ENCODE measurements around the gene PRKN.

The PRKN gene

DNA sequence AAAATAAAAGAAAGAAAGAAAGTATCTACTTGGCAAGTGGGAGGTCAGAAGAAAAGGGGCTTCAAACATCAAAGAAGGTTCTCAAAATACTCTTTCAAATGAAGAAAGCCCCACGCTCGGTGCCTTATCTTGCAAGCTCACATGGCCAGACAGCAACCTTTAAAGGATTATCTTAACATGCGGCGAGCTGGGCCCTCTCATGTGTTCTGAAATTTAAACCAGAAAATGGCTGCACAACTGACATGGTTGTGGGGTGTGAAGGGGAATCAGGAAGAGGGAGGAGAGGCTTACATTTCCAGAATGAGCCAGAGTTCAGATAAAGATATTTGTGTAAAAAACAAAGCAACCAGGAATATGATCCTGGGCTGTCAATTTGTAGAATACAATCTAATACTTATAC, 363.1 kb downstream of the PRKN start:
- no peak for DNase-seq

DNA sequence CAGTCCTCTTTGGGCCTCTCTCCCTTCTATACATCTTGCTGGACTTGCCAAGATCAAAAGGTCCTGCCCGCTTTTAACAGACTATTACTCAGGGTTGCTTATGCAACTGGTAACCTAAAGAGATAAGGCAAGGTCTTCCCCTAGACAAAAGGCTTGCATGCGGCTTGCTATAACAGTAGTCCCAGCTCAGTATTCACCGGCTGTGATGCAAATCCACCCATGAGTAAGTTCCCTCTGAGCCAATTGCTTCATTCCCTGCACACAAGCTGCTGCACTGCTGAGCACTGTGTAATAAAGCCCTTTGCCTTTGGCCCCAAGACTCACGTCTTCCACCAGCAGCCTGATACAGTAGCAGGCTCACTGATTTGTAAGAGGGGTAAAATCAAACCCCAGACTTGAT, 363.8 kb downstream of the PRKN start:
- DNase-seq, result no peak

DNA sequence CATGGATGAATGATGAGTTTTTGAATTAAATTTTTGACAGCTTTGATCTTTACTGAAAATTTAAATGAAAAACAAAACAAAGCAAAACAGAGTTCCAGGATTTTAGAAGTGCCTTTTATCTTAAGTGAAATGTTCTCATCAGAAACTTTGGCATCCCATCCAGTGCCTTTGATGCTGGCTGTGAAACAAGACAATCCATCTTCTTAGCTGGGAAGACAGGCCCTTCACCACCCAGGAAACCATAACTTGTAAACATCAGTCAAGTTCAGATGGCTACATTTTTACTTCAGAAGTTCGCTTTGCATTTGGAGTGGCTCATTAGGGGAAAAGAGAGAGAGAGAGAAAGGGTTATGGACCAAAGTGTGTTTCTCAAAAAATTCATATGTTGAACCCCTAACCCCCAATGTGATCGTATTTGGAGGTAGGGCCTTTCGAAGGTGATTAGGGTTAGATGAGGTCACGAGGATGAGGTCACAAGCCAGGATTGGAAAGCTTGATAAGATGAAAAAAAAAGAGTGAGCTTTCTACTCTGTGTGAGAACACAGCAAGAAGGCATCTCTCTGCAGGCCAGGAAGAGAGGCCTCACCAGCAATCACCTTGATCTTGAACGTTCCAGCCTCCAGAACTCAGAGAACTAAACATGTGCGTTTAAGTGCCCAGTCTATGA, 366.5 kb downstream of the PRKN start:
- no peak for DNase-seq

DNA sequence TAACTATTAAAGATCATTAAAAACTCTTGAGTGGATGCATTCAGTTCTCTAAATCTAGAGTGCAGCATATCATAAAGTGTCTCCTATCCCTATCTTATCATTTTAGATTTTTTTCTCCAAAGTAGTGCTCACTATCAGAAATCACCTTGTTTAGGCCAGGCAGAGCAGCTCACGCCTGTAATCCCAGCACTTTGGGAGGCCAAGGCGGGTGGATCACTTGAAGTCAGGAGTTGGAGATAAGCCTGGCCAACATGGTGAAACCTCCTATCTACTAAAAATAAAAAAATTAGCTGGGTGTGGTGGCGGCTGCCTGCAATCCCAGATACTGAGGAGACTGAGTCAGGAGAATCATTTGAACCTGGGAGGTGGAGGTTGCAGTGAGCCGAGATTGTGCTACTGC, 368.9 kb downstream of the PRKN start:
- DNase-seq, result no peak

DNA sequence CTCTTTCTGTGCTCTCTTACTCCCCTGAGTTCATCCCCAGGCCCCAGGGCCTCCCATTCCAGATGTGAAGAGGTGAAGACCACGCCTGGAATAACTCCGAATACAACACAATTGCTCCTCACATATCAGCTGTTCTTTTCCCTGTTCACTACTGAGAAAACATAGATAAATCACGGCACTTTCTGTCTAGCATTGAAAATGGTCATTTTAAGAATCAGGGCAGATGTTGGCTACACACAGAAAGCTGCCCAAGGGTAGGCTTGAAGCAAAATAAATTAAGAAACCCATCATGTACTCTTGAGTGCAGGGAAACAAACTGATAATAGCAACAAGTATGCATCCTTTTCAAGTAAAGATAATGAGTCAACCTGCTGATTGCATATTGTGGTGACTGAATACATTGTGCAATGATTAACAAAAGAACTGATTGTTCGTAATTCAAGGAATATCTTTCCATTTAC, 382.5 kb downstream of the PRKN start:
- no peak for DNase-seq

DNA sequence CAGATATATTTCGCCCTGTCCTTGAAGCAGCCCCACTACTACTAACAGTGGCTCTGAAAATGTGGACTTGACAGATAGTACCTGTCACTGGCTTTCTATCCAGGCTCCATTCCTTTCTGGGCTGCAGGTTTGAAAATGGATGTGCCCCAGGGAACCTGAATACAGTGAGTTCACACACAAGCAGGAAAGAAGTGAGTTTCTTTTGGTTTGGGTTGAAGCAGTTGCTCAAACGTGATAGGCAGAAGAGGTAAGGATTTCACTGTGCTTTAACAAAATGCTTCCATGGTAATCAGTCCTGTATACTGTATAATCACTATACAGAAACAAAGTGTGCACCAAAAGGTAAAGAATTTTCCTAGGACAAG, 382.9 kb downstream of the PRKN start:
- DNase-seq, result no peak

DNA sequence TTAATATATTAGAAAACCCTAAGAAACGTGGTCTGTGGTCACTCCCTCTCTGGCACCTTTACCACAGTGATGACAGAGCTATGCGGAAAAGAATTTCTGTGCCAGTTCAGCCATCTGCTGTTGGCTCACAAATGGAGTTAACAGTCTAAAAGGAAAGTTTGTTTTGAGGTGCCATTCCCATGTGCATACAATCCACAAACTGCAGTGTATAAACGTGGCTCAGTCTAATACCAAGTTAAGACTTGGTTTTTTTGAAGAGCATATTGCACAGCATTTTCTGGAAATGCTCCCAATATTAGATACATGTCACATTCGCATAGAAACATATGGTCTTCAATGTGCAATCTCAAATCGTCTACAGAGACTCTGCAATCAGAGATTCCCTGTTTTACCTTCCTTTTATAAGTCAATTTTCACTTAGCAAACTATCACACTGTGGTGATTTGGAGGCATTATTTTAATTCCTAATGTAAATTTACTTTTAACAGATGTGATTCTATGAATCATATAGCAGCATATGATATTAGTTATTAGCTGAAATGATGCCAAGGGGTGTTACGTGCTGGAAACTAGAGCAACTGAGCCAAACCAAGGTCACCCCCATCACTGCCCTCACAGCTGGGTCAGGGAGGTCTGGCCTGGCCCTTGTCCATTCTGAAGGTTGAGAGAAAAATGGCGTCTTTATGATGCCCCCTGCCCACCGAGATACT, 383.5 kb downstream of the PRKN start:
- DNase-seq, result peak; percentile 50

DNA sequence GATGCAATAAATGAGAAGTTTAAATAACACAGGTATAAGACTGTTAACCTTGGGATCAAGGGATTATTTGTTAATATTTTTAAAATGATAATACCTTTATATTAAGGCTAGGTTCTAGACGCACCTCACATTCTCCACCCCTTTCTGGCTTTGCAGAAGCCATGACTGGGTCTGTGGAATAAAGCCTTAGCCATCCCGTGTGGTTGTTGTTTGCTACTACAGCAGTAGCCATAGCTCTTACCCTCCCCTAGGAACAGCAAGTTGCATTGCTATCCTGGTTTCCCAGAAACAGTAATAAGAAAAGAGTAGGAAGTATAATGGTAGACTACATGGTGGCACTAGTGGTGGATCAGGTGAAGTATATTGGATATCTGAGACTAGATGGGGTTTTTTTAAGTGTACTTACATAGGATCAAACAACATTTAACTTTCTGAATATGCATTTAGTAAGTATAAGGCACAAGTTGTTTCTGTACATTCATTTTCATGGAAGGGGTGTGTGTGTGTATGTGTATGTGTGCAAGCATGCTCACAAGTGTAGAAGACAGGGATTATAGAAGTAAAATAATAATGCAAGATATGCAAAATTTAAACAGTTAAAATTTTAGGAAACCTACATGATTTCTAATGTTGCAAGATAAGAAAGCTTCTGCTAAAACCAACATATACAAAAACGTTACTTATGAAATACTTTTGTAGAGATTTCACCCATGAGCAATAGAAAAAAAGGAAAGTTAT, 384.2 kb downstream of the PRKN start:
- no peak for DNase-seq

DNA sequence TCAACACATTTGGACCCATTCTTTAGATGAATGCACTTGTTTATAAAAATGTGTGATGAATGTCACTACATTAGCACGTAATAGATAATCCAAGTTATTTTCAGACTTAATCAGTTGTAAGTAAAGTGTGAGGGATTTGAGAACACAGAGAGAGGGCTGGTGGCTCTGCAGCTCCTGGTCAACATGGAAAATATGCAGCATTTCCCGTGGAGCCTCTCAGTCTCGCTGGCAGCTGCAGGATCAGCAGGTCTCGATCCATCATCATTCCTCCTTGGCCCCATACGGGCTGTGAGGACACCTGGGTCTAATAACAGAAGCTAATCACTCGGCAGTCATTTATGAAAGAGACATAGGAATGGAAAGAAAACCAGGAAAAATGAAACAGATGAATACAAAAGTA, 390.2 kb downstream of the PRKN start:
- DNase-seq, result no peak

DNA sequence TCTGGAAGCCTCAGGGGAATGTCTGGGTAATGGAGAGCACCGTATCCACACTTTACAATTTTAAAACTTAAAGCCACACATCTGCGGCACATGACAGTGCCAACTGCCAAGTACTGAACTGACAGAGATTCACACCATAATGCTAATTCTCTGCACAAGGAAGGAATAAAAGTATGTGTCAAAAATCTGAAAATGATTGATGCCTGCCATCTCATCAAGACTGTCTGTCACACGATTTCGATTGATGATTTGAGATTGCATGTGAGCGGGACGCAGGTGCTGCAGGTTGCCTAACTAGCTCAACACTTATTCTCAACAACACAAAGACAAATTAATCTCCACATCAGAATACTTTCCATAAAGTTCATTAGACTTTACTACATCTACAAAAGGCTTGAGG, 391.2 kb downstream of the PRKN start:
- no peak for DNase-seq

DNA sequence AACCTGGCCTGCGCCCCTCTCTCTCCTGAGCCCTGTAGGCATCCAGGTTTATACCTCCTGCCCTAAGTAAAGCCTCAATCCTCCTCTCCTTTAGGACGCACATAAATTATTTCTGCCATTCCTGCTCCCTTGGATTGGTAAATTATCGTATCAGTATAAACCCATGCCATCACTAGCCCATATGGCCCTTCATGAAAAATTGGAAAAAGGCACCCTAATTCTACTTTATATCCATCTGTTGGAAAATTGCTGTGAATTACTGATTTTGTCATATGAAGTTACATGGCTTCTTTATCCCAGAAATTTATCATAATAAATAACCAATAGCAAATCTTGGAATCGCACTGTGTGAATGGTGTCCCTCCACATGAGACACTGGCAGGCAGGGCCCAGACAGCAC, 395.2 kb downstream of the PRKN start:
- no peak for DNase-seq

DNA sequence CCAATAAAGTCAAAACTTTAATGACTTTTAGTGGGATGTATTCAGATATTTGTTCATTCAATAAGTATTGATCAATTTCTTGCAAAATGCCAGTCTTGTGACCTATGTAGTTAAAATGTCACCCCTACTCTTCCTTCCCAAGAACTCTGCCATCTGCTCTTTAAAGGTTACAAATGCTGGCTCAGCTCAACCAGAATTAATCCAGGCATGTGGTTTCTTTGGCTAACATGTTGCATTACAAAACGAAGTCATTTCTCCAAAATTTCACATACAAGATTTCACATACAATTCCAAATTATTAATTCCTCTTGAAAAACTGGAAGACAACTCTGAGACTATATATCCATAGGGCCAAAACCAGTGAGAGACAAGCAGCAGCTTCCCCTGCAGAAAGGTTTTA, 395.7 kb downstream of the PRKN start:
- DNase-seq, result no peak

DNA sequence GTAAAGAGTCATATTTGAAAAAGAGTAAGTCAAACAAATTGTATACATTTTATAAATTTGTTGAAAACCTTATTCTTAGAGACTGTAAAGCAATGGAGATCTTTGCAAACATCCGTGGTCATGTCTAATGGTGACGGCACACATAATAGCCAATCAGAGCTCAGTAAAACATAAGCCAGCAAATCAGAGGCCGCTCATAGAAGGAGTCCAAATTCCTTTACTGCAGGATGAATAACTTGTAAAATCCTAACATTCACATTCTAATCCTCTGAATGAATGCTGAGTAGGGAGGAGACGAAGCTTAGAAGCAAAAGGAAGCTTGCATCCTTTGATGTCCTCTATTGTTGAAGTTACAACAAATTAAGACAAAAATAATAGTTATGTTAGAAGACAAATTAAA, 401.7 kb downstream of the PRKN start:
- DNase-seq, result no peak

DNA sequence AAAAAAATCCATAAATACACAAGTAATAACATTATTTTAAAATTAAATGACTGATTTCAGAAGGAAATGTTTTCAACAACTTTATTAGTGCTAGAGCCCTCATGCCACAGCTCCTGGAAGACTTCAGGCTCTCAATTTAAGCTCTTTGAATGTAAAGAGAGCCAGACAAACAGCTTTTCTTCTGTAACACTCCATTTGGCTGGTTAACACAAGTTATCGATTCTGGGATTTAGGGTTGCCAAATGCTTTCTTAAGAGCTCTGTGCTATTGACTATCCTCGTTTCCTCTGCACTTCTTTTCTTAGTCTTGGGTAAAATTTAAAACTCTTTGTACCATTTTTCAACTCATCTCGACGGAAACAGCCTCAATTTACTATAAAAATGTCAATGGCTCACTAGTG, 402.5 kb downstream of the PRKN start:
- no peak for DNase-seq

DNA sequence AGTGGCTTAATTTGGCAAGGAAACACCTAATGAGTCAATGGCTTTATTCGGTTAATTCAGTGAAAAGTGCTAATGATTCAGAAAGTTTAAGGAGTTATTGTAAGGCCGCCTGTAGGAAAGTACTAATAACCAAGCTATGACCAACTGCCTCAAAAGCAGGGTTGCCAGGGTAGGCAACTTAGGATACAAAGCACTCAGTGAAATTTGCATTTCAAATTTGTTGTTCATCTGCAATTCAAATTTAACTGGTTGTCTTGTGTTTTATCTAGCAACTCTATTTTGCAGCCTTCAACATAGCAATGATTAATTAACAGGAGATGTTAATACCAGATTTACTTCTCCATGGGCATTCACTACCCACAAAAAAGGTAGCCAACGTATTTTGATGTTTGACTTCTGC, 412.3 kb downstream of the PRKN start:
- no peak for DNase-seq

DNA sequence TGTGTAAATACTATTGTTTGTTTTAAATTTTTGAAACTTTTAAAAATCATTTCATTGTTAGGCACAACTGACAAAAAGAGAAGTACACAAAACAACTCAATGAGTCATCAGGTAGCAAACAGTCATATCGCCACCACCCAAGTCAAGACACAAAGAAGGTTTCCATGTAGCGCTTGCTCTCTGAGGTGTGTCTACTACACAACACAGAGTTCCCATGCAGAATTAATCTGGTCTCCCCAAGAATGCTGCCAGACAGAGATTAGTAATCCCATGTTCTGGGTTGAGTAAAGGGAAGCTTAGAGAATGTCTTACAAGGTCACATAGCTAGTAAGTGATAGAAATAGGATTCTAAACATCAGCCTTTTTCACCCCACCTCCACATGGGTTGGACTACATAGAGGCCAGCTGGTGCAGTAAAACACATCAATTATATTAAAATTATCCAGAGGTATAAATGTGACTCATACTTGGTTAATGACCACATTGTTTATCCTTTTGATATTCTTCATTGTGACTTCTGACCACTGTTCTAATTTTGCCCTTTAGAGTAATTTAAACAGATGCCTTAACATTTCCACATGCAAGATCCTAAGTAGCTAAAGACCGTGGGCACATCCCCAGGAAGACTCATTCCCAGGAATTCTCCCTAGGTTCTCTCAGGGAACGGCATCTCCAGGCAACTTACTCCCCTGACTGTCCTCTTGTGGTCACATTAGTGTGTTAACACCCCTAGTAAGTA, 413.5 kb downstream of the PRKN start:
- no peak for DNase-seq

DNA sequence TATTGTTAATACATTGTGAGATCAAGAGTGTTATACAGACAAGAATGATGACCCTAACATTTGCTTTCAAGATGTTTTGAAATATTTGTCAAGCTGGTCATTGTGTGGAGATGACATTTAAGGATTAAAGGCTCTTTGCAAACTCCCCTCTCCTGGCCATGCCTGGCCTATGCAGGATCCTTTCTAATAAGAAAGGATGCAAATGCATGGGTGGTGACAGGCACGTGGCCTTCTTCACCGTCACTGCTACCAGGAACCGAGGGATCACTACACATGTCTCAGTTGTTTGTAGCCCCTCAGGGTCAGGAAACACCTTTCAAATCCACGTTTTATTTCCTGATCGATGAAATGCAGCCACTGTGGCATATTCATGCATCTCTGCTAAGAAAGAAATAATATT, 419.7 kb downstream of the PRKN start:
- DNase-seq, result no peak

DNA sequence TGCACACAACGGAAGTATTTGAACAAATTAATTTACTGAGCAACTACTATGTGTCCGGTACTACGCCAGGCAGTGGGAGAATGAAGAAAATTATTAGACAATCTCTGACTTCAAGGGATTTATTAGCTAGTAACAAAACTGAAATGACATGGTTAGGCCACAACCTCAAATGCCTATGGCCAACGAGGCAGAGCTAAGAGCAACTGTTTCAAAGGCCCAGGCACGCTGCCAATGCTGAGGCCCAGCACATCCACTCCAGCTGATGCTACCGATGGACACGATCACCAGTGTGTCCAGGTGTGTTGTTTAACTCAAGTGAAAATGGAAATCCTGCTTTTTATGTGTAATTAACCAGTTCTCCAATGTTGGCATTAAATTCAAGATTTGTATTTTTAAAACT, 420.9 kb downstream of the PRKN start:
- DNase-seq, result no peak

DNA sequence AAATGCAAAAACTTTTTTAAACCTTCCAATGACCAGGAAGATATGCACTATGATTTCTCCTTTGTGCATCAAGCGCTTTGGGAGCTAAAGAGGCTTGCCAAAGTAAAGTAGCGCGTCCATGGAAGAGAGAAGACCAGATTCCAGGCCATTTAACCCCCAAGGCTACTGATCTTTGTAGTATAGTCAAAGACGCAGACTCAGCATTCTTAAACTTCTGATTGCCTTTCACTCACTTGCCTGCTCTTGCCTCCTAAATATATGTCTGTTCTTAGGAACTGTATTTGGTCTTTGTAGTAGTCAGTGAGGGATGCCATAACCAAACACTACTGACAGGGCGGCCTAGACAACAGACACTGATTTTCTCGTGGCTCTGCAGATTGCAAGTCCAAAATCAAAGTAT, 426.4 kb downstream of the PRKN start:
- no peak for DNase-seq

DNA sequence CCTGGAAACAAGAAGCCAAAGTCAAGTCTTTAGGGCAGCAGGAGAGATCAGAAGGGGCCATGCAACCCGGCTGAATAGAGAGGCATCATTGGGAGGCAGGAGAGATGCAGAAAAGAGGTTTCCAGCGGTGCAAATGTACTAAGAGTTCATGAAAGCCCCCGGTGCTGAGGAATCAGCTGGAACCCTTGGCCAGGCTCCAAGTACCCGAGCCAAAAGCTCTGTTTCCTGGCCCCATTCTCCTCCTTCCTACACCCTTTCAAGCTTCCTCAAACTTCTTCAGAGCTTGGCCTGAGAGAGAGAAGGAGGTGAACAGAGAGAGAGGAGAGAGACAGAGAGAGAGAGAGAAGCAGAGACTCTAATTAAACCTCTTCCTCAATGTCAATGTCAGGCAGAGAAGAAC, 433.5 kb downstream of the PRKN start:
- DNase-seq, result no peak

DNA sequence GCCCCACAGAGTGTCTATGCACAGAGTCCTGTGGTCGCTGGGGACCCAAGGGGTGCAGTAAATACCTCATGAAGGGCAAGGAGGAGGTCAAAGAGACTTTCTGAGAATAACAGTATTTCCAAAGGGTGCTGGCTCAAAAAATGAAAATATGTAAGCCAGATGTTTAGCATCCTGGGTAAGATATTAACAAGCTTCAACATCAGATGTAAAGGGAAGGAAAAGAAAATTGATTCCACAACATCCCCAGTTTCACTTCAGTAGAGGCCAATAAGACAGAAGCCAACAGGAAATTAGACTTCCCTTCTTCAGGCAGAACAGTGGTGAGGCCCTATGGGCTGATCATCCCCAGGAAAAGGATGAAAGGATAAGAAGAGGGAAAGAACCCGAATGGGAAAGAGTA, 434.7 kb downstream of the PRKN start:
- DNase-seq, result no peak

DNA sequence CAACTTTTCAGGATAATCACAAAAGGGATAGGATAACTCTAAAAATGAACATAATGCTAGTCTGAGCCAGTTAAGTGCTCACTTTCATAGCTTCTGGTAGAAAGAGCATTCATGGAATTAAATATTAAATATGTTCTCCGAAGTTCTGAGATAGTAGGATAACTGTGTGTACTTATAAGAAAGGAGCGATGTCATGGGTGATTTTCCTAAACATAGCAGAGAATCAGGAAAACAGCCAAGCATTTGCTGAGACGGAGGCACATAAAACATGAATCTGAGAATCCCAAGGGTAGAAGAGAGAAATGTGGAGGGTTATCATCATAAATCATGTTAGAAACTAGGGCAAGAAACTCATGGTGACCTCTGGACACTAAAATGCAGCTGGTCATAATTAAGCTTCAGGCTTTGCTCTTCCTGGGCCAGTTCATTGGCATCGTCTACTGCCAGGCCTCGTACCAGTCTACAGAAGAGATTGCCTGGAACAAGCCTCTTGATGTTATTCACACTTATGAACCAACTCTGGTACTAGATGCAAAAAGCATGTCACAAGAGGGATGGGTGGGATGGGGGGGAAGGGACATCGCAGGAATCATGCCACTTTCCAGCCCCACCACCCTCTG, 436.6 kb downstream of the PRKN start:
- no peak for DNase-seq

DNA sequence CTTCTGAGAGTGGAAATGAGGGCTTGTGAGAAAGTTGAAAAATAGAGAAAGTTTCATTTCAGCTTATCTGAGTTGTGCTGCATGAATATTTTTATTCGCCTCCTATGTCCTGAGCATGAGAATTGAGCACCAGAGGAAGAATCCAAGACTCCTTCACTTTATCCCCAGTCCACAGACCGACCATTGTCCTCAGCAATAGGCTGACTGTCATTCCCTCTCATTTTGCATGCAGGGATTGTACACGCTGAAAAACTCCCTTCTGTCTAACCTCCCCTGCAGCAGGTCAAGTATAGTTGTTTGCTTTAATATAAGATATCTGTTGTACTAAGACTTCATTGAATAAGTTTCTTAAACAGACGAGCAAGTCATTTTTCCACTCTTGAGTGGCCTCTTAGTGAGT, 437.6 kb downstream of the PRKN start:
- DNase-seq, result no peak
